PFSK-1 (cell line): ENCODE measurements around the gene NMRK1.

ENCODE experiments used
- FOXP2 ChIP-seq: optimal IDR thresholded peaks from 2 replicates; pipeline ENCODE3; 2011; ENCODE audit warnings: borderline replicate concordance, control low read depth, inconsistent platforms; ENCODE audit not compliant: insufficient read depth; ENCODE audit errors: extremely low read length, extremely low read depth
- POLR2AphosphoS5 ChIP-seq: IDR thresholded peaks from 2 replicates; pipeline ENCODE4 v1.6.1; 2012; ENCODE audit warnings: low read depth, mild to moderate bottlenecking, control low read depth, low read length, moderate library complexity
- SIN3A ChIP-seq: IDR thresholded peaks from 2 replicates; pipeline ENCODE4 v1.6.1; 2012; ENCODE audit warnings: mild to moderate bottlenecking, low read length, moderate library complexity, borderline replicate concordance; ENCODE audit not compliant: insufficient read depth
- TAF1 ChIP-seq: IDR thresholded peaks from 2 replicates; pipeline ENCODE4 v1.6.1; 2012; ENCODE audit warnings: low read length, control low read depth, borderline replicate concordance; ENCODE audit not compliant: insufficient read depth
- TF ChIP-seq, protein P1 (sequence below), 2 experiments: IDR thresholded peaks; 2 replicates each; pipeline versions ENCODE4 v1.6.1 to v1.8.0; 2011 to 2012; ENCODE audit warnings: low read depth in 2 of 2, low read length in 2 of 2, control low read depth in 1 of 2, inconsistent platforms in 1 of 2, mild to moderate bottlenecking in 1 of 2, moderate library complexity in 1 of 2; ENCODE audit not compliant: insufficient read depth in 1 of 2

DNA sequence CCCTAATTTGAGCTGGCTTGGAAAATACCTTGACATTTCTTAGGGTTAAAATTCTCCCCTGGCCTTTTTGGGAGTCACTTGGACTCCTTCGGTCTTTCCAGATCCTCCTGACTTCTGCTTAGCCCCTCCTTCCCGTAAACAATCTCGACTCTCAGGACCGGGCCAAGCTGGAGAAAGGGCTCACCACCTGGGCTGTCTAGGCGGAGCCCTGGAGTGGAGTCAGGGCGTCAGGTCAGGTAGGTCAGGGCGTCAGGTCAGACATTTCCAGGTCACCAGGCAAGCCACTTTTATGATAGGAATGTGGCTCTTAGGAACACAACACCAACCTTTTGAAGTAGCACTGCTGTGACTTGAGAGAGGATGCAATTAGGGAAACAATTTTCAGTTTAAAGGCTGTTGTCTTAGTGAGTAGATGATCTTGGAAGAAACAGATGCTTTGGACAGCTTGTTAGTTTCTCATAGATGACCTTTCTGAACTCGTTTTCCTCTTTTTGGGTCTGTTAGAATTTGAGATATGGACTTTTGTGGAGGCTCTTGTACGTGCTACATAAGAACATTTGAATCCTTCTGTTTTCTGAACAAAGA lies 13.1 kb upstream of the NMRK1 start:
- TF ChIP-seq POLR2AphosphoS5, result no peak
- TF ChIP-seq, protein P1, sequence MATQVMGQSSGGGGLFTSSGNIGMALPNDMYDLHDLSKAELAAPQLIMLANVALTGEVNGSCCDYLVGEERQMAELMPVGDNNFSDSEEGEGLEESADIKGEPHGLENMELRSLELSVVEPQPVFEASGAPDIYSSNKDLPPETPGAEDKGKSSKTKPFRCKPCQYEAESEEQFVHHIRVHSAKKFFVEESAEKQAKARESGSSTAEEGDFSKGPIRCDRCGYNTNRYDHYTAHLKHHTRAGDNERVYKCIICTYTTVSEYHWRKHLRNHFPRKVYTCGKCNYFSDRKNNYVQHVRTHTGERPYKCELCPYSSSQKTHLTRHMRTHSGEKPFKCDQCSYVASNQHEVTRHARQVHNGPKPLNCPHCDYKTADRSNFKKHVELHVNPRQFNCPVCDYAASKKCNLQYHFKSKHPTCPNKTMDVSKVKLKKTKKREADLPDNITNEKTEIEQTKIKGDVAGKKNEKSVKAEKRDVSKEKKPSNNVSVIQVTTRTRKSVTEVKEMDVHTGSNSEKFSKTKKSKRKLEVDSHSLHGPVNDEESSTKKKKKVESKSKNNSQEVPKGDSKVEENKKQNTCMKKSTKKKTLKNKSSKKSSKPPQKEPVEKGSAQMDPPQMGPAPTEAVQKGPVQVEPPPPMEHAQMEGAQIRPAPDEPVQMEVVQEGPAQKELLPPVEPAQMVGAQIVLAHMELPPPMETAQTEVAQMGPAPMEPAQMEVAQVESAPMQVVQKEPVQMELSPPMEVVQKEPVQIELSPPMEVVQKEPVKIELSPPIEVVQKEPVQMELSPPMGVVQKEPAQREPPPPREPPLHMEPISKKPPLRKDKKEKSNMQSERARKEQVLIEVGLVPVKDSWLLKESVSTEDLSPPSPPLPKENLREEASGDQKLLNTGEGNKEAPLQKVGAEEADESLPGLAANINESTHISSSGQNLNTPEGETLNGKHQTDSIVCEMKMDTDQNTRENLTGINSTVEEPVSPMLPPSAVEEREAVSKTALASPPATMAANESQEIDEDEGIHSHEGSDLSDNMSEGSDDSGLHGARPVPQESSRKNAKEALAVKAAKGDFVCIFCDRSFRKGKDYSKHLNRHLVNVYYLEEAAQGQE (IDR thresholded peaks at IDR 0.05; ENCODE audit: insufficient read depth in 1 of 2, low read depth in 2 of 2, low read length in 2 of 2), result no peak
- no peak for TF ChIP-seq TAF1
- no peak for TF ChIP-seq SIN3A
- no peak for TF ChIP-seq FOXP2
